Activated T-helper 9 cell treated with anti-CD3 and anti-CD28 coated beads, Interleukin-2, amount 50 U/mL, for 16 hours (primary cell): ENCODE data around the gene GMDS.
"Not testable (repeated sequence)": the region's sequence is repeated elsewhere in the genome, so short reads cannot be mapped to it uniquely, and the experiment has no call there.

ENCODE experiments used
- DNase-seq: peaks from one replicate; pipeline ENCODE4 v3.0.0-alpha.2; 2020; ENCODE audit warnings: low read depth

GMDS gene

GRCh38 chr6:1708122-1708521, 537.3 kb downstream of the GMDS start:
- DNase-seq: no peak

- no peak for DNase-seq
Measured at GRCh38 chr6:1705630-1706029, 539.8 kb downstream of the GMDS start.

- no peak for DNase-seq
Measured at GRCh38 chr6:1705183-1705582, 540.2 kb downstream of the GMDS start.

- DNase-seq: no peak
Measured at GRCh38 chr6:1704711-1705110, 540.7 kb downstream of the GMDS start.

- no peak for DNase-seq
Measured at GRCh38 chr6:1703923-1704322, 541.5 kb downstream of the GMDS start.

- DNase-seq: no peak
Measured at GRCh38 chr6:1703091-1703855, 542.1 kb downstream of the GMDS start.

- no peak for DNase-seq
Measured at GRCh38 chr6:1702580-1703051, 542.8 kb downstream of the GMDS start.

GRCh38 chr6:1701668-1702353, 543.6 kb downstream of the GMDS start:
- DNase-seq: no peak

- DNase-seq: no peak
Measured at GRCh38 chr6:1700278-1700967, 545.0 kb downstream of the GMDS start.

- DNase-seq: no peak
Measured at GRCh38 chr6:1698527-1698926, 546.9 kb downstream of the GMDS start.

GRCh38 chr6:1697688-1698351, 547.6 kb downstream of the GMDS start:
- DNase-seq: no peak

GRCh38 chr6:1696463-1696850, 548.9 kb downstream of the GMDS start:
- no peak for DNase-seq

- no peak for DNase-seq
Measured at GRCh38 chr6:1695546-1696462, 549.6 kb downstream of the GMDS start.

GRCh38 chr6:1691828-1692227, 553.6 kb downstream of the GMDS start:
- not testable (repeated sequence) for DNase-seq

- DNase-seq: not testable (repeated sequence)
Measured at GRCh38 chr6:1690656-1691055, 554.7 kb downstream of the GMDS start.

GRCh38 chr6:1689141-1689540, 556.3 kb downstream of the GMDS start:
- no peak for DNase-seq

- DNase-seq: no peak
Measured at GRCh38 chr6:1688396-1688795, 557.0 kb downstream of the GMDS start.

- DNase-seq: no peak
Measured at GRCh38 chr6:1687402-1687801, 558.0 kb downstream of the GMDS start.

- DNase-seq: no peak
Measured at GRCh38 chr6:1686117-1687098, 559.0 kb downstream of the GMDS start.

GRCh38 chr6:1679688-1680068, 565.7 kb downstream of the GMDS start:
- no peak for DNase-seq
